DLD1 (cell line): ENCODE results near the gene ZNF155.
"Not testable (repeated sequence)": the region's sequence is repeated elsewhere in the genome, so short reads cannot be mapped to it uniquely, and the experiment has no call there.

Experiments
- in situ Hi-C: cut with HindIII; loops from 2 replicates; pipeline ENCODE4 v1.10.0; 2017; ENCODE audit warnings: low sequenced_read_pairs

ZNF155 gene

DNA sequence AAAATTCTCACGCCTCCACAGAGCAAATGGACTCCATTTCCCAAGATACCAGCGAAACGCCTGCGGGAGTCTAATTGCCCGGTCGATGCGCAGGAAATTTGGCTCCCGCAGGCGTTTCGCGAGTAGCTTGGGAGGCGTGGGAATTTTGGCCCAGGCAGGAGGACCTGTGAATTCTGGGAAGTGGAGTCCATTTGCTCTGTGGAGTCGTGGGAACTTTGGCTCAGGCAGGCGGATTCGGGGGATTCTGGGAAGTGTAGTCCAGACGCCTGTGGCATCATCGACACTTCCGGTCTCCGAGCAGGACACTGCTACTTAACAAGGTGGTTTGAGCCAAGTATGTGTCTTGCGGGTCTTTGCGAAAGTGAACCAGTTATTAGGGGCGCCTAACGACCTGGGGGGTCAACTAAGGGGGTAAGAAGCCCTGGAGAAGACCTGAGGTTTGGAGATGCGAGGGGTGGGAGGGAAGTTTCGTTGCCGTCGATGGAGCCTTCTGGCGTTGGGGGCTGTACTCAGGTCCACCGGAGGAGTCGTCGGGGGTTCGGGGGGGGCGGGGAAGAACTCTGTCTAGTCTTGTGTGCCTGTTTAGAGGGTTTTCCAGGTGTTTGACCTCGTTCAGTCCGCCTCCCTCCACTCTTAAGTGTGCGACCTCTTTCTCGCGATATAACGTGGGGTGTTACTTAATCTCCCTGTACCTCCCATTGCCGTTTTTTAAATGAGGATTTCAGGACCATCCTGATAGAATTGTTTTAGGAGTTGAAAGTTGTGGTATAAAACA is at the start of gene ZNF155:
Gene ZNF155, plus strand, starts transcription at position 277 of the 775 bp plus-strand sequence. CDS start 4,356 bp downstream, outside the sequence.
- in situ Hi-C loops, result no loop called here

DNA sequence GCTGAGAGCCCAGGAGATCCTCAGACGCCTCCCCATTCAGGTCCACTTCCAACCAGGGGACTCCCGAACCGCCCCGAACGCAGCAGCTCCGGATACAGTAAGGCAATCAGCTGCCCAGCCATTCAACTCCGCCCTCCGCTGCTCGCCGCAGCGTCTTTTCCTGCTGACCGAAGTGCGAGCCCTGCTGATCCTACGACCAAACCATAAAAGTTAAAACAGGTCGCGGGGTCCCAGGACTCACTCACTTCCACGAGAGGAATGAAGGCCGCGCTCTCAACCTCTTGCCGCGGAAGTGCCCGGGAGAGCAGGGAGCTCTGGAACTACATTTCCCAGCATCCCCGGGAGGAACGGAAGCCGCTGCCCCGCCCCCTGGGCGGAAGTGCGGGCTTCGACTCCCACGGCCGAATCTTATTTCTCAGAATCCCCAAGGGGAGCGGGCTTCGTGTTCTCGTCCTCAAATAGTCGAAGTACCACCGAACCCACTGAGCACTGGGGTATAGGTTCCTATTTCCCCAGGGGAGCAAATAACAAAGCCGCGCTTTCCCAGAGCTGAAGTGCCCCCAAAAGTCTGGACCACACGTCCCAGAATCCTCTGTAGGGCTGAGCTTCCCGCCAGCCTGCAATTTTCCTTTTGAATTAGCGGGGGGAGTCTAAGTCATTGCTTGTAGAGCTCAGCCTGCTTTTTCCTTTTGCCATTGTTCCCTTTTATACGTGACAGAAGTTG is 48.8 kb upstream of the ZNF155 start, which contains the start of gene ZNF45:
Gene ZNF45, minus strand, starts transcription at position 298 of the 724 bp plus-strand sequence. CDS start 13,097 bp downstream, outside the sequence.
- in situ Hi-C loops, result no loop called here

DNA sequence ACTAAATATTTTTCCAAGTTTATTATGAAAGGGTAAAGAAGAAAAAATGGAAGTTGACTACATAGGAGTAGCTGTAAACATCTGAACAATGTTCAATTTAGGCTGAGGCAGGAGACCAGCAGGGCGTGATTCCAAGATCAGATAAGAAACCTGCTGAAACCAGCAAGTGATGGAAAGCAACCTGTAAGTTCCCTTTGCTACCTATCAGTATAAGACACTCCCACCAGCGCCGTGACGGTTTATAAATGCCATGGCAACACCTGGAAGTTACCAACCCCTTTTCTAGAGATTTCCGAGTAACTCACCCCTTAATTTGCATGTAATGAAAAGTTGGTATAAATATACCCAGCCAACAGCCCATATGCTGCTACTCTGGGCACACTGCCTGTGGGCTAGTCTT is 47.8 kb upstream of the ZNF155 start:
- in situ Hi-C loops, result no loop called here

DNA sequence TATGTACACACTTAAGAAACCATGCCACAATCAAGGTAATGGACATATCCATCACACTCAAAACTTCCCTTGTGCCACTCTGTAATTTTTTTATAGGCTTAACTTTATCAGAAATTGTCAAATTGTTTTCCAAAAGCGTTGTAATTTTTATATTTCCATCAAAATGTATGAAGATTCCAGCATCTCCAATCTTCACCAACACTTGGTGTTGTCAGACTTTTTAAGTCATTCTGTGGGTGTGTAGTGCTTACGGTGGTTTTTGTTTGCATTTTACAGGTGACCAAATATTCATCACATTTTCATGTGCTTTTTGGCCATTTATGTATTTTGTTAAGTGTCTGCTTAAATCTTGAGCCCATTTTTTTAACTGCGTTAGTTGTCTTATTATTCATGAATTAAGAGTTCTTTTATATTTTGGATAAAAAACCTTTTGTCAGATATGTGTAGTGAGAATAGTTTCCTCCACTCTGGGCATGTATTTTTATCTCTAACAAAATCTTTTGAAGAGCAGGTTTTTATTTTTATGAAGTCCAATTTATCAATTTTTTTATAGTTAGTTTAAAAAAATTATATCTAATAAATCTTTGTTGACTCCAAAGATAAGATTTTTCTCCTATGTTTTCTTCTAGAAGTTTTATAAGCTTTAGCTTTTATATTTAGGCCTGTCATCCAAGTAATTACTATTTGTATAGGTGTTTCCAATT is 44.3 kb upstream of the ZNF155 start:
- in situ Hi-C loops, result no loop called here

DNA sequence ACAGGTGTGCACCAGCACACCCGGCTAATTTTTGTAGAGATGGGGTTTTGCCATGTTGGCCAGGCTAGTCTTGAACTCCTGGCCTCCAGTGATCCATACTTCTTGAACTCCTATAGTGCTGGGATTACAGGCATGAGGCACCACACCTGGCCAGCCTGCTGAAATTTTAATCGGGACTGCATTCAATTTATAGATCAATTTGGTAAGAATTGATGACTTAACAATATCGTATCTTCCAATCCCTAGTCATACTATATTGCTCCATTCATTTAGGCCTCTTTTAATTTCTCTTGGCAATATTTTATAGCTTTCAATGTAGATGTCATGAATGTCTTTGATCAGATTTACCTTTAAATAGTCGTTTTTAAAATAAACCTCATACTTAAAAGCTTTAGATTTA is 43.3 kb upstream of the ZNF155 start:
- in situ Hi-C loops, result no loop called here

DNA sequence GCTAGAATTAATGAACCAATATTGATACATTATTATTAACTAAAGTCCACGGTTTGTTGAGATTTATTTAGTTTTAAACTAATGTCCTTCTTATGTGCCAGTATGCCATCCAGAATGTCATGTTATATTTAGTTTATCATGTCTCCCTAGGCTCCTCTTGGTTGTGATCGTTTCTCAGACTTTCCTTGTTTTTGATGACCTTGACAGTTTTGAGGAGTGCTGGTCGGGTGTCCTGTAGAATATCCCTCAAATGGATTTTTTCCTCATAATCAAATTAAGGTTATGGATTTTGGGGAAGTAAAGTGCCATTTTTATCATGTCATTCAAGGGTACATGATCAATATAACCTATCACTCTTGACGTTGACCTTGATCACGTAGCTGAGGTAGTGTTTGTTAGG is 42.8 kb upstream of the ZNF155 start:
- in situ Hi-C loops, result no loop called here

DNA sequence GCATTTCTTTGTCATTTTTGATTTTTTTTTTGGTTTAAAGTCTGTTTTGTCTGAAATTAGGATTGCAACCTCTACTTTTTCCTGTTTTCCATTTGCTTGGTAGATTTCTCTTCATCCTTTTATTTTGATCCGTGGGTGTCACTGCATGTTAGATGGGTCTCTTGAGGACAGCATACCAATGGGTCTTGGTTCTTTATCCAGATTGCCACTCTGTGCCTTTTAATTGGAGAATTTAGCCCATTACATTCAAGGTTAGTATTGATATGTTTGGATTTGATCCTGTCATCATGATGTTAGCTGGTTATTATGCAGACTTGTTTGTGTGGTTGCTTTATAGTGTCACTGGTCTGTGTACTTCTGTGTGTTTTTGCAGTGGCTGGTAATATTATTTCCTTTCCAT is 36.6 kb upstream of the ZNF155 start:
- in situ Hi-C loops, result not testable (repeated sequence)

DNA sequence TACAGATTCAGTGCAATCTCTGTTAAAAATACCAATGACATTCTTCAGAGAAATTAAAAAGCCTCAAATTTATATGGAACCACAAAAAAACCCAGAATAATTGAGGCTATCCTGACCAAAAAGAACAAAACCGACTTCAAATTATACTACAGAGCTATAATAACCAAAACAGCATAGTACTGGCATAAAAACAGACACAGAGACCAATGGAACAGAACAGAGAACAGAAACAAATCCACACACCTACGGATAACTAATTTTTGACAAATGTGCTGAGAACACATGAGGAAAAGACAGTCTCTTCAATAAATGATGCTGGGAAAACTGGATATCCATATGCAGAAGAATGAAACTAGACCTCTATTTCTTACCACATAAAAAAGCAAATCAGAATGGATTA is 34.2 kb upstream of the ZNF155 start:
- in situ Hi-C loops, result not testable (repeated sequence)

DNA sequence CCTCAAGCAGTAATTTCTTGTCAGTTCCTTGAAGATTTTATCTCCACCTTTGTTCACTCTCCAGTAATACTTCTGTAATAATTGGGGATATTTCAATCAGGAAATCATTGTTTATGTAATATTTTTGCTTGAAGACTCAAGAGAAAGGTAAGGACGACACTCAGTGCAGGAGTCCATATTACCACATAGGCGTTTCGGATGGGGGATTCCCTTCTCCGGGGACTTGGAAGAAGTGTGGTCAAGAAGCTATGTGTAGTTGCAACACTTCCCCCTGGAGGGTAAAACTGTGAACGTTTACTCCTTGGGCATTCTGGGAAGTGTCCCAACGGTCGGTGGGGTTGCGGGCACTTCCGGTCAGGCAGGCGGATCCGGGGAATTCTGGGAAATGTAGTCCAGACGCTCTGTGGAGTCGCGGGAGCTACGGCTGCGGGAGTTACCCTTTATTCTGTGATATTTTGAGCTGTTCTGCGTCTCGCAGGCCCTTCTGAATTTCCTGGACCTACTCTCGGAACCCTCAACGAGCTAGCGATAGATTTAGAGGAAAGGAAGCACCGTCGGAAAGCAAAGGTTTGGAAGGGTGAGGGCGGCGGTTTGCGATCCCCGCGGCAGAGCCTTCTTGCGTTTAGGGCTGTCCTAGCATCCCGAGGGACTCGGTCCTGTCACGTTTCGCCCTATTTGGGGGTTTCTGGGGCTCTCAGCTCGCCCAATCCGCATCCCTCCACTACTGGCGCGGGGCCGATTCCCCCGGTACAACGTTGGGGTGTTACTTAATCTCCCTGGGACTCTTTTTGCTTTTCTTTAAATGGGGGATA is 32.9 kb upstream of the ZNF155 start, which contains the start of gene ZNF221:
Gene ZNF221, plus strand, starts transcription at position 395 of the 812 bp plus-strand sequence. CDS start 11,499 bp downstream, outside the sequence.
- in situ Hi-C loops, result no loop called here

DNA sequence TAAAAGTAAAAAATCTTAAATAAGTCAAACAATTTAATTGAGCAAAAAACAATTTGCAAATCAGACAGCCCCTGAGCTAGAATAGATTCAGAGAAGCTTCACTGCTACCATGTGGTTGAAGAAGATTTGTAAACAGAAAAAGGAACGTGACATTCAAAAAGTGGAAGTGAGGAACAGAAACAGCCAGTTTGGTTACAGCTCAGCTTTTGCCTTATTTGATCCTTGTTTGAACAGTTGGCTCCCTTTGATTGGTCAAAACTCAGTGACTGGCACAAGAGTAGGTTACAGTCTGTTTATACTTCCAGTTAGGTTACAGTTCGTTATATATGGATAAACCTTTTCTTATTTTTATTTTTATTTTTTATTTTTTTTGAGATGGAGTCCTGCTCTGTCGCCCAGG is 27.2 kb upstream of the ZNF155 start:
- in situ Hi-C loops, result no loop called here

DNA sequence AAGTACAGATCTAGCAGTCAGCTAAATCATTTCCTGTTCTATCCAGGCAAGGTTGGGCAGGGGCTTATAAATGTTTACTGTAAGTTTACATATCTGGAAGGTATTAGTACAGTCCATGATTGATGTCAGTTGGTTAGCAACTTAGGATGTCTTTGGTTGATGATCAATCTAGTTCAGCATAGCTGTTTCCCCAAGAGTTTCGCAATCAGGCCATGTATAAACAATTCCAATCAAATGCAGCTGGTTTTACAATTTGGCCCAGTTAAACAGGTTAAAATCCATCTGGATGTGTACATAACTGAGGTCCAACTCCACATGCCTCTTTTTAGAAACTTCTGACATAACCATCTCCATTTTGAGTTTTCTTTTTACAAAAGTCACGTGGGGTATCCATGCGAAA is 26.1 kb upstream of the ZNF155 start:
- in situ Hi-C loops, result no loop called here

DNA sequence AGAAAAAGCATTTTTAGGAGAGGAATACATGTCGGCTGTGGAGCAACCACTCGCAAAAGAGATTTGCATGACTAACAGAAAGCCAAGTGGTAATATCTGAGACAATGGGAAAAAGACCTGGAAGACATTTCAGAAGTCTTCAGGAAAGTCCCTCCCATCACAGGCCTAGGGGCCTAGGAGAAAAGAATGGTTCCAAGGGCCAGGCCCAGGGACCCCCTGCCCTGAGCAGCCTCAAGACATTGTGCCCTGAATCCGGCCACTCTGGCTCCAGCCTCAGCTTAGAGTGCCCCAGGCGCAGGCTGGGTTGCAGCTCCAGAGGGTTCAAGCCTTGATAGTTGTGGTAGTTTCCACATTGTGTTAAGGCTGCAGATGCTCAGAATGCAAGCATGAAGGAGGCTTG is 23.6 kb upstream of the ZNF155 start:
- in situ Hi-C loops, result no loop called here

DNA sequence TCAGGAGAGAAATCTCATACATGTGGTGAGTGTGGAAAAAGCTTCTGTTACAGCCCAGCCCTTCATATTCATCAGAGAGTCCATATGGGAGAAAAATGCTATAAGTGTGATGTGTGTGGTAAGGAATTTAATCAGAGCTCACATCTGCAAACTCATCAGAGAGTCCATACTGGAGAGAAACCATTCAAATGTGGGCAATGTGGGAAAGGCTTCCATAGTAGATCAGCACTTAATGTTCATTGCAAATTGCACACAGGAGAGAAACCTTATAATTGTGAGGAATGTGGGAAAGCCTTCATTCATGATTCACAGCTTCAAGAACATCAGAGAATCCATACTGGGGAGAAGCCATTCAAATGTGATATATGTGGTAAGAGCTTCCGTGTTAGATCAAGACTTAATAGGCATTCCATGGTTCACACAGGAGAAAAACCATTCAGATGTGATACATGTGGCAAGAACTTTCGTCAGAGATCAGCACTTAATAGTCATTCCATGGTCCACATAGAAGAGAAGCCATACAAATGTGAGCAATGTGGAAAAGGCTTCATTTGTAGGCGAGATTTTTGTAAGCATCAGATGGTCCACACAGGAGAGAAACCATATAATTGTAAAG is 17.8 kb upstream of the ZNF155 start:
- in situ Hi-C loops, result no loop called here

DNA sequence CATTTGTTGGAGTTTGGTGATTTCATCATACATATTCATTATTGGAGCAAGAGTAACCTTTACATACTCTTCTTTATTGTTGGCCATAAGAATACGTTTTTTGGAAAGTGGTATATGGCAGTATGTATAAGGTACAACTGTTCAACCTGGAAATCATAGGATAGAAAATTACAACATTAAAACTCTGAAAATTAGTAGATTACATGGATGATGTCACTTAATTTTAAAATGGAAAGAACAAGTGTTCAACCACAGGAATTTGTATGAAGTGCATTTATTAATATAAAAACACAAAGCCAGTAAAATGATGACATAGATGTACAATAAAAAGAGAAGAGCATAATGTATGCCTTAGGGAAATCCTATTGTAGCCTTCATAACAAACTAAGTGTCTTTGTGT is 7.3 kb upstream of the ZNF155 start:
- in situ Hi-C loops, result no loop called here

DNA sequence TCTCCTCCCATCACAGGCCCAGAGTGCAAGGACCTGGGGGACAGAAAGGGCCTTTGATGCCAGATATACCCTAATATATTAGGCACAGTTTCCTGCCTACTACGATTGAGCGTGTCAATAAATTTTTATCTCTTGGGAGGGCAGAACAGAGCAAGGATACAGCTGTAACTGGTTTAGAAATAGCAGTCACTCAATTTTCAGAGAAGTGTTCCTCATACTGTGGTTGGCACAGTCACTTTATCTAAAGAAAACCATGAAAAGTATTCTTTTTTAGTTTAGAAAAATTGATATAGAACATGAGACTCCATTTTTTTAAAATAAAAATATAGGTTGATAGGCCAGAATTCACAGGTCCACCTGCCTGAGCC is 460 bp upstream of the ZNF155 start:
- in situ Hi-C loops, result no loop called here

DNA sequence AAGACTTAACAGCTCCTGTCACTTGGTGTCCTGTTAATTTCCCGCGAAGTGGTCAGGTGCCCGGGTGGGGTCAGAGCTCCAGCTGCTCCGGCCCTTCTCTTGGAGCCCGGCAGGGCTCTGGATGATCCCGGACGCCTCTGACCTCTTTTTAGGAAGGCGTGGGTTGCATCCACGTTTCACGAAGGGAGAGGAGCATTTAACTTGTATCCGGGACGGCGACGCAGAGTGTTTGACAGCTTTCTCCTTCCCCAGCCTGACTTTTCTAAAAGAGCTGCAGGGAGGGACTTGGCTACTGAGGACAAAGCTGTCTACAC is 656 bp downstream of the ZNF155 start:
- in situ Hi-C loops, result no loop called here

DNA sequence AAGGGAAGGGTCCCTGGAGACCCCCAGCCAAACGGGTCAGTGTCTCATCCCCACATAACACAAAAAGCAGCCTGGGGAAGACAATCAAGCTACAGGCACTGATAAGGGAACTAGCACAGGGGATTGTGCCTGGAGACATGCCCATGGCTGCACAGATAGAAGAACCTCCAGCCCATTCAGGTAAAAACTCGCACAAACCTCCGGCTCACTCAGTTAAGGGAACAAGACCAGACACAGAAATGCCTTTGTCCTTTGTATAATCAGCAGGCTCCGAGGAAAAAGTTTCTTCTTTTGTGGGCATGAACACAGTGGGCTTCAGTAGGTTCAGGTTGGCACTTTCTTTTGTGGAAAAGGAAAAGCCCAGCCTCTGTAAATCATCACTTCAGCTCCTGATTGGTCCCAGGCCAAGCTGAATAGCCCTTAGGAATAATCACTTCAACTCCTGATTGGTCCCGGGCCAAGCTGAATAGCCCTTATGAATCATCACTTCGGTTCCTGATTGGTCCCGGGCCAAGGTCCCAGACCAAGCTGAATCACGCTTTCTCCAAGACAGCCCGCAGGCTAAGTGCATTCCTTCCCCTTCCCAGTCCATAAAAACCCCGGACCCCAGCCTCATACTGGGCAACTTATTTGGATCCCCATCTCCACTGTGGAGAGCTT is 13.8 kb downstream of the ZNF155 start:
- in situ Hi-C loops, result no loop called here

DNA sequence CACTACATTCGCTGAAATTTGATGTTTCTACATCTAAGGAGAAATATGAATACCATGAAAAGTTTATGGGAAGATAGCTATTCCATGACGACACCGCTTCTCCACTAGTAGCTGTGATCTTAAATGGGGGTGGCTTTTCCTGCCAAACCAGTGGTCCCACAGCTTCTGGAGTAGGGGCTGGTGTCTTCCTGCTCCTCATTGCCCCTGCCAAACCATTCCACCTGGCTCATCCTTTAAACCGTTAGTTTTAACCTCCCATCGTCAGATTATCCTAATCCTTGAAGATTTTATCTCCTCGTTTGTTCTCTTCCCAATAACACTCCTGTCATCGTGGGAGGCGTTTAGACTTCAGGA is 18.2 kb downstream of the ZNF155 start:
- in situ Hi-C loops, result no loop called here

DNA sequence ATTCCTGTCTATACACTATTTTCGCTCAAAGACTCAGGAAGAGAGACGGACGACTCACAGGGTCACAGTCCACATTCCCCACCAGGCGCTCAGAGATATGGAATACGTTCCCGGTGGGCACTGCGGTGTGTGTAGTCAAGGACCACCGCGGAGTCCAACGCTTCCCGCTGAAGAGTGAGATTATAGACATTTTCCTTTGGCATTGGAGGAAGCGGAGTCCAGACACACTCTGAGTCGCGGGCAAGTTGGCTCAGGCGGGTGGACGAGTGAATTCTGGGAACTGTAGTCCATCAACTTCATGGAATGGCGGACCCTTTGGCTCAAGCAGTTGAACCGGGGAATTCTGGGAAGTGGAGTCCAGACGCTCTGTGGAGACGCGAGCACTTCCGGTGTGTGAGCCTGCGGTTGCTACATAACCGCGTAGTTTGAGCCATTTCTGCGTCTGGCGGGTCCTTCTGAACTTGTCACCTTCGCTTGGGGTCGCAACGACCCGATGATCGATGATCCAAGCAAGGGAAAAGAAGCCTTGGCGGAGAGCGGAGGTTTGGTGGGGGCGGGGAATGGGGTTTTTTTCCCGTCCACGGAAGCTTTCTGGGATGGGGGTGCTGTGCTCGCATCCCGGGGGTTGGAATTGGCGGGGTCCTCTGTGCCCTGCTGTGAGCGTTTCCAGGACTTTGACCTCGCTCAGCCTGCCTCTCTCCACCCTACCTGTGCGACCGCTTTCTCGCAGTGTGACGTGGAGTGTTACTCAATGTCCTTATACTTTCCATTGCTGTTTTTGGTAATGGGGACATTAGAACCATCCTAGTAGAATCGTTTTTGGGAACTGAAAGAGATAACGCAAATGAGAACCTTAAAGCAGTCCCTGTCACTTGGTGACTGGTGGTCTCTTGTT is 18.8 kb downstream of the ZNF155 start, which contains the start of gene ZNF230:
Gene ZNF230, plus strand, starts transcription at position 392 of the 895 bp plus-strand sequence. CDS start 4,122 bp downstream, outside the sequence.
- in situ Hi-C loops, result no loop called here
